ENCODE measurements around the gene BDH1. TPM values are rescaled to one million over a fixed set of nuclear protein-coding genes. Genes with fewer than 3 reads are reported as not detected.

BDH1 gene
- total and polyA plus RNA-seq, 12 donors, result 5.7 to 31.1 (median 11.5) TPM

DNA sequence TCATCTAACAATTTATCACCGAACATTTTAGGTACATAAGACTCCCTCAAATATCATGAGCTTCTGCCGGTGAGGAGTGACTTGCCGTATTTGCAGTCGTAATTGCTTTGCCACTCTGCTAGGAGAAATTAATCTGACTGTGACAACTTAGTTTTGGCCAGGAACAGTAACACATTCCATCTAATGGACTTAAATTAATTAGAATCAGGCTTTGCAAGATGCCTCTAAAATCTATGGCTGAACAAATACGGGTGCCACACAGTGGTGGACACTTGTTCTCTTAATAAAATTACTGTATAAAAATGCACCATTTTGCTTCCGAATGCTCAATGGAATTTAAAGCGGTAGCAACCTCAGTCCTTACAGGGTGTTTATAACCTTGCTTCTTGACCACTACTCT is 27.6 kb upstream of the BDH1 start:
- H3K9me3 ChIP-seq (replicated peaks in 1 of 3), result no peaks in the 10 kb centered on the region
- WGBS, 4 donors, result 87 to 93% (median 89%) methylated on average over 7 of the region's 7 CpGs
- intact Hi-C loops (cut with DNase I), result no loop called here
- TF ChIP-seq POLR2A (IDR thresholded peaks at IDR 0.05) (no peak), CTCF (IDR thresholded peaks at IDR 0.05) (no peak)
- H3K4me1 ChIP-seq (replicated peaks in 1 of 2), result no peaks in the 10 kb centered on the region
- no peak overlapping the region for H3K4me3 ChIP-seq
- no peak overlapping the region for H3K27ac ChIP-seq
- no peaks in the 10 kb centered on the region for H3K27me3 ChIP-seq
- no peak for DNase-seq
- no peaks in the 10 kb centered on the region for H3K36me3 ChIP-seq (replicated peaks in 1 of 2)

DNA sequence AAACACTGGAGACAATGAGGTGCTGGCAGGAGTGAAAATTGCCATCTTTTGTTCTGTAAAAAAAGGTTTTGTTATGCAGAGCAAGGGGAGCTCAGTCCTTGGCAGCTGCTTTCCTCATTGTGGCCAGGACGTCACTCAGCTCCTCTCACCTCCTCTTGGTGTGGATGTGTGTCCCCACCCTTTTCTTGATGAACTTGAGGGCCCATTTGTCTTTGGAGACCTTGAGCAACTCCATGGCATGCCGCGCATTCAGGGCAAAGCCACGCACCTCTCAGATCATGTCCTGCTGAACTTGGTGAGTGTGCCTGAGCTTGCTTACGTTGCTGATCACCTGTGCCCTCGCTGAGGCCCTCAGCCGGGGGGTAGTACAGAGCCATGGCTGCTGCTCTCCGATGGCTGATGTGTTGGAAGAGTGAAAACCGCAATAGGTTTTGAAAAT is 24.5 kb upstream of the BDH1 start:
- DNase-seq, result no peak
- H3K9me3 ChIP-seq (replicated peaks in 1 of 3), result no peaks in the 10 kb centered on the region
- WGBS, 4 donors, result 76 to 84% (median 76%) methylated on average over 9 of the region's 9 CpGs
- H3K27me3 ChIP-seq, result no peaks in the 10 kb centered on the region
- no peaks in the 10 kb centered on the region for H3K36me3 ChIP-seq (replicated peaks in 1 of 2)
- no peak overlapping the region for H3K27ac ChIP-seq
- TF ChIP-seq POLR2A (IDR thresholded peaks at IDR 0.05) (no peak), CTCF (IDR thresholded peaks at IDR 0.05) (no peak)
- intact Hi-C loops (cut with DNase I), result no loop called here
- no peak overlapping the region for H3K4me3 ChIP-seq
- H3K4me1 ChIP-seq (replicated peaks in 1 of 2), result no peaks in the 10 kb centered on the region

- 83 to 89% (median 84%) methylated on average over 6 of the region's 6 CpGs for WGBS, 4 donors
- no peaks in the 10 kb centered on the region for H3K9me3 ChIP-seq (replicated peaks in 1 of 3)
- TF ChIP-seq POLR2A (IDR thresholded peaks at IDR 0.05) (no peak), CTCF (IDR thresholded peaks at IDR 0.05) (no peak)
- no peaks in the 10 kb centered on the region for H3K36me3 ChIP-seq (replicated peaks in 1 of 2)
- no peaks in the 10 kb centered on the region for H3K27me3 ChIP-seq
- no peak for DNase-seq
- intact Hi-C loops (cut with DNase I), result no loop called here
- H3K4me3 ChIP-seq, result no peak overlapping the region
- no peak overlapping the region for H3K27ac ChIP-seq
- no peaks in the 10 kb centered on the region for H3K4me1 ChIP-seq (replicated peaks in 1 of 2)
Measured at GRCh38 chr3:197578376-197578775, 22.6 kb upstream of the BDH1 start.

- Histone ChIP-seq H3K36me3 (replicated peaks in 1 of 2) (no peaks in the 10 kb centered on the region), H3K4me3 (no peak overlapping the region), H3K27me3 (no peaks in the 10 kb centered on the region), H3K9me3 (replicated peaks in 1 of 3) (no peaks in the 10 kb centered on the region), H3K27ac (no peak overlapping the region), H3K4me1 (replicated peaks in 1 of 2) (no peaks in the 10 kb centered on the region)
- TF ChIP-seq POLR2A (IDR thresholded peaks at IDR 0.05) (no peak), CTCF (IDR thresholded peaks at IDR 0.05) (no peak)
- no peak for DNase-seq
- intact Hi-C loops (cut with DNase I), result no loop called here
- WGBS, 4 donors, result 89 to 92% (median 91%) methylated on average over 13 of the region's 13 CpGs
Measured at GRCh38 chr3:197577366-197578074, 21.8 kb upstream of the BDH1 start.
